Liver (tissue), 3 donors: ENCODE data around the gene LRRN1.

Experiments used
- ATF3 ChIP-seq: IDR thresholded peaks from 2 replicates; pipeline ENCODE4 v1.6.1; 2016; ENCODE audit warnings: antibody characterized with exemption
- CTCF ChIP-seq: fragments of 150-350 bp; IDR thresholded peaks from 2 replicates; pipeline ENCODE4 v1.5.1; 2017; ENCODE audit warnings: improper control_type of control experiment, low read depth, low read length; ENCODE audit not compliant: missing input control
- GABPA ChIP-seq, 2 donors: IDR thresholded peaks in 1 of 2; conservative IDR thresholded peaks in 1 of 2; 2 replicates each; pipeline ENCODE4 v1.6.1; 2016; ENCODE audit warnings: antibody characterized with exemption in 2 of 2, mild to moderate bottlenecking in 1 of 2, moderate library complexity in 1 of 2
- JUND ChIP-seq, 2 donors: IDR thresholded peaks; 2 replicates each; pipeline ENCODE4 v1.6.1; 2016; ENCODE audit warnings: antibody characterized with exemption in 2 of 2
- MAX ChIP-seq: IDR thresholded peaks from 2 replicates; pipeline ENCODE4 v1.6.1; 2016; ENCODE audit warnings: antibody characterized with exemption
- RAD21 ChIP-seq, 2 donors: IDR thresholded peaks; 2 replicates each; pipeline ENCODE4 v1.6.1; 2016; ENCODE audit warnings: antibody characterized with exemption in 2 of 2, mild to moderate bottlenecking in 2 of 2
- REST ChIP-seq: IDR thresholded peaks from 2 replicates; pipeline ENCODE4 v1.6.1; 2016; ENCODE audit warnings: antibody characterized with exemption, mild to moderate bottlenecking
- RXRA ChIP-seq, 2 donors: IDR thresholded peaks; 2 replicates each; pipeline ENCODE4 v1.6.1; 2017 to 2018; ENCODE audit warnings: antibody characterized with exemption in 2 of 2, mild to moderate bottlenecking in 1 of 2
- SP1 ChIP-seq: IDR thresholded peaks from 2 replicates; pipeline ENCODE4 v1.6.1; 2018; ENCODE audit warnings: antibody characterized with exemption, mild to moderate bottlenecking
- TAF1 ChIP-seq: conservative IDR thresholded peaks from 2 replicates; pipeline ENCODE4 v1.6.1; 2016; ENCODE audit warnings: antibody characterized with exemption, mild to moderate bottlenecking
- donor health status: healthy.
- donor health status: healthy.

GRCh38 chr3:3804560-3804959 lies 5.3 kb downstream of the LRRN1 start:
- TF ChIP-seq RAD21 (IDR thresholded peaks at IDR 0.05) (no peak), RXRA (IDR thresholded peaks at IDR 0.05) (no peak), GABPA (IDR thresholded peaks at IDR 0.05 in 1 of 2, conservative IDR thresholded peaks at IDR 0.05 in 1 of 2) (no peak), MAX (no peak), REST (no peak), CTCF (no peak), TAF1 (no peak), JUND (IDR thresholded peaks at IDR 0.05) (no peak), ATF3 (no peak), SP1 (no peak)
